Keratinocyte (primary cell): Measurements from ENCODE around the gene RUVBL2. TPM values are rescaled to one million over a fixed set of nuclear protein-coding genes. Genes with fewer than 3 reads are reported as not detected.
A peak's percentile ranks its signal among the peaks of the same experiment; 100 is the strongest.

Experiments
- DNase-seq: peaks from one replicate; pipeline ENCODE4 v3.0.0-alpha.2; 2011; ENCODE audit warnings: low read depth, missing footprints, low spot score
- FAIRE-seq: peaks from 2 replicates; lab custom pipeline; 2011; peaks lifted over from hg19 to GRCh38; lab: Jason Lieb, UNC
- H2AFZ ChIP-seq: 2 replicates; pipeline ENCODE4 v1.6.0; 2012; ENCODE audit warnings: low read length, control low read depth, inconsistent platforms; ENCODE audit not compliant: control insufficient read depth
- H3K27ac ChIP-seq: 2 replicates; pipeline ENCODE4 v1.5.1; 2011; ENCODE audit warnings: low read length; ENCODE audit not compliant: control insufficient read depth, insufficient read depth
- H3K27me3 ChIP-seq: 3 replicates; pipeline ENCODE4 v1.6.0; 2011; ENCODE audit warnings: low read length; ENCODE audit not compliant: control insufficient read depth, insufficient read depth; ENCODE audit errors: extremely low read depth
- H3K36me3 ChIP-seq, 2 experiments: 2 replicates in 1 of 2; 3 replicates in 1 of 2; pipeline ENCODE4 v1.5.1; 2011; ENCODE audit warnings: low read length in 2 of 2, mild to moderate bottlenecking in 1 of 2; ENCODE audit not compliant: control insufficient read depth in 2 of 2, insufficient read depth in 2 of 2; ENCODE audit errors: extremely low read depth in 1 of 2
- H3K4me1 ChIP-seq: 3 replicates; pipeline ENCODE4 v1.5.1; 2011; ENCODE audit warnings: low read length; ENCODE audit not compliant: control insufficient read depth, insufficient read depth; ENCODE audit errors: extremely low read depth
- H3K4me2 ChIP-seq: 3 replicates; pipeline ENCODE4 v1.6.0; 2011; ENCODE audit warnings: low read depth, low read length; ENCODE audit not compliant: control insufficient read depth, insufficient read depth; ENCODE audit errors: extremely low read depth
- H3K4me3 ChIP-seq, 3 experiments: fragments of 200-600 bp in 1 of 3; sonication (generic) in 1 of 3; 2 replicates in 2 of 3; 3 replicates in 1 of 3; pipeline ENCODE4 v1.5.1; 2011 to 2016; ENCODE audit warnings: low read length in 3 of 3, mild to moderate bottlenecking in 3 of 3, control low read depth in 2 of 3, inconsistent platforms in 1 of 3, low read depth in 1 of 3, mixed read lengths in 1 of 3, mixed run types in 1 of 3, moderate library complexity in 1 of 3; ENCODE audit not compliant: control insufficient read depth in 2 of 3, insufficient read depth in 2 of 3; ENCODE audit errors: extremely low read depth in 1 of 3
- H3K79me2 ChIP-seq: 2 replicates; pipeline ENCODE4 v1.6.0; 2012; ENCODE audit warnings: low read length; ENCODE audit not compliant: control insufficient read depth, insufficient read depth
- H3K9ac ChIP-seq: 3 replicates; pipeline ENCODE4 v1.6.0; 2011; ENCODE audit warnings: low read length; ENCODE audit not compliant: control insufficient read depth, insufficient read depth; ENCODE audit errors: extremely low read depth
- H3K9me1 ChIP-seq: 3 replicates; pipeline ENCODE4 v1.6.0; 2011; ENCODE audit warnings: low read length; ENCODE audit not compliant: control insufficient read depth, insufficient read depth; ENCODE audit errors: extremely low read depth
- H3K9me3 ChIP-seq: 2 replicates; pipeline ENCODE4 v1.5.1; 2012; ENCODE audit warnings: low read depth, low read length; ENCODE audit not compliant: control insufficient read depth
- H4K20me1 ChIP-seq: 3 replicates; pipeline ENCODE4 v1.6.0; 2011; ENCODE audit warnings: low read length; ENCODE audit not compliant: control insufficient read depth, insufficient read depth; ENCODE audit errors: extremely low read depth
- CTCF ChIP-seq, 3 experiments: IDR thresholded peaks in 1 of 3; conservative IDR thresholded peaks in 1 of 3; optimal IDR thresholded peaks in 1 of 3; 2 replicates in 2 of 3; 3 replicates in 1 of 3; pipeline versions ENCODE3 to v1.5.1; 2011; ENCODE audit warnings: low read length in 3 of 3, mild to moderate bottlenecking in 3 of 3, moderate library complexity in 2 of 3, control low read depth in 1 of 3, inconsistent platforms in 1 of 3; ENCODE audit not compliant: insufficient read depth in 2 of 3; ENCODE audit errors: extremely low read depth in 1 of 3
- EZH2 ChIP-seq: IDR thresholded peaks from one replicate; pipeline ENCODE4 v1.6.1; 2012; ENCODE audit warnings: inconsistent platforms, mild to moderate bottlenecking, low read length, moderate library complexity
- dilution Hi-C: fragments of 300-500 bp; cut with MboI; formaldehyde crosslinking; loops from one replicate; pipeline ENCODE4 v1.7.0; 2020; ENCODE audit warnings: low sequenced_read_pairs; ENCODE audit not compliant: extremely low pct_ligation_motif_present
- polyA plus RNA-seq, 5 experiments: library from polyadenylated mRNA; depleted of rRNA in 3 of 5; stranded (reverse) in 3 of 5; stranded (forward) in 1 of 5; unstranded in 1 of 5; fragments of >200 nt; gene quantifications; 1 replicate in 1 of 5; 2 replicates in 3 of 5; 3 replicates in 1 of 5; pipeline versions ENCODE4 v1.2.1 to v1.2.3, GENCODE V29; 2011 to 2012; ENCODE audit warnings: missing spikeins in 2 of 5, low read depth in 1 of 5, low replicate concordance in 1 of 5

RUVBL2 gene
- polyA plus RNA-seq, 1 donor (not counting 4 experiments of a cell fraction or from before 2014, with no cell fraction given) = 126 TPM

DNA sequence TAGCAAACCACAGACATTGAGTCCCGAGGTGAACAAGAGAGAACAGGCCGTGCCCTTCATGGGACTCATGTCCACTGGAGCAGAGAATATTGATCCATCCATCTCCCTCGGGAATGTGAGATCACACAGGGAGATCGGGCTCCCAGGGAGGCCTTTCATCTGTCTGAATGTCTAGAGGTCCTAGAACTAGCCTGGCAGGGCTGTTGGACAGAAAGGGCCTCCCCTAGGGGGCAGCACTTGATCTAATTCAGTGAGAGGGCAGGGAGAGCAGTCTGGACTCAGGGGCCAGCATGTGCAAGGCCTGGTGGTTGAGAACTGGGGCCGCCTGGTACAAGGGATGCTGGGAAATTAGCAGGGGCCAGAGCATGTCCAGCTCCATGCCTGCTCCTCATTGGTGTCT is 4.3 kb downstream of the RUVBL2 start:
- Histone ChIP-seq H3K27me3 (no peaks in the 10 kb centered on the region), H3K4me1 (peaks cover 11% of the 10 kb centered on the region), H2AFZ (no peak overlapping the region), H3K79me2 (peaks cover 47% of the 10 kb centered on the region), H3K9me1 (peaks cover 3% of the 10 kb centered on the region), H4K20me1 (no peaks in the 10 kb centered on the region), H3K36me3 (peaks cover 6 to 16% of the 10 kb centered on the region in 2 experiments), H3K27ac (no peak overlapping the region), H3K4me3 (no peak overlapping the region), H3K9ac (no peak overlapping the region), H3K4me2 (no peak overlapping the region), H3K9me3 (no peaks in the 10 kb centered on the region)
- FAIRE-seq = no peak
- TF ChIP-seq CTCF (optimal IDR thresholded peaks at IDR 0.05 in 1 of 3, IDR thresholded peaks at IDR 0.05 in 1 of 3, conservative IDR thresholded peaks at IDR 0.05 in 1 of 3; ENCODE audit: extremely low read depth in 1 of 3, insufficient read depth in 2 of 3, low read length in 3 of 3) (peak; percentile 60 to 72 (median 71)), EZH2 (no peak)
- no peak for DNase-seq
- dilution Hi-C loops = no loop called here

DNA sequence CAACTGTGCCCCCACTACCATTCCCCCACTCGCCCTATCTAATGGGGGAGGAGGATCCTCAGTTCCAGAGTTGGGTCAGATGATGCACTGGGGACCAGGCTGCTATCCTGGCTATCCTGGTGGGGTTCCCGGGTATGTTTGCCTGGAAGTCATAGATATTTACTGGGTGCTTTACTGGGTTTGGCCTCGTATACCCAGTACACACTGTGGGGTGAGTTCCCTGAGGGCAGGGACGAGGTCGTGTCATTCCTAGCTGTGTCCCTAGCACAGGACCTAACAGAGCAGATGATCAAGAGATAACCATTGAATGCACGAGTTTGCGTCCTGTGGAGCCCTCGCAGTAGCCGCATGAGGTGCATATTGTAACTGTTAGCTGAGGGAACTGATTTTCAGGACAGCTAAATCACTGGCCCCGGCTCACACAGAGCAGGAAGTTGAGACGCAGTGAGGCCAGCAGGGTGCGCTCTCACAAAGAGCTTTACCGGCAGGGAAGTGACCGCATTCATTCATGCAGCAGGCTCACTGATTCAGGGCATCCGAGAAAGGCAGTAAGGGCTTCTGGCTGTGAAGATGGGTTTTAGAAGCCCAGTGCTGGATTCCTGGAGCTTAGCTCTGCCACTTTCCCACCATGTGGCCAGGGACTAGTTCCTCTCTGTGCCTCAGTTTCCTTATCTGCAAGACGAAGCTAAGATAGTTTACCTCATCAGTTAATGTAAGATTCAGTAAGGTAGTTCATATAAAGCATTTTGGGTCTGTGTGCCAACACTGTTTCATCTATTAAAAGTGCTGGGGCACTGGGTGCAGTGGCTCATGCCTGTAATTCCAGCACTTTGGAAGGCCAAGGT is 6.0 kb downstream of the RUVBL2 start:
- no peak overlapping the region for H3K27ac ChIP-seq
- no peaks in the 10 kb centered on the region for H4K20me1 ChIP-seq
- dilution Hi-C loops = no loop called here

More for the DNA sequence above, 6.0 kb downstream of the RUVBL2 start:
- H3K9me3 ChIP-seq = no peaks in the 10 kb centered on the region
- DNase-seq (no peak), FAIRE-seq (peak; percentile 51)
- no peaks in the 10 kb centered on the region for H3K27me3 ChIP-seq
- H2AFZ ChIP-seq = no peak overlapping the region
- no peak overlapping the region for H3K9ac ChIP-seq
- H3K4me2 ChIP-seq = no peak overlapping the region
- H3K9me1 ChIP-seq = peaks cover 3% of the 10 kb centered on the region
- H3K79me2 ChIP-seq = peaks cover 36% of the 10 kb centered on the region
- TF ChIP-seq CTCF (optimal IDR thresholded peaks at IDR 0.05 in 1 of 3, IDR thresholded peaks at IDR 0.05 in 1 of 3, conservative IDR thresholded peaks at IDR 0.05 in 1 of 3; ENCODE audit: extremely low read depth in 1 of 3, insufficient read depth in 2 of 3, low read length in 3 of 3) (peak; percentile 81 to 94 (median 88)), EZH2 (no peak)
- peaks cover 16 to 25% of the 10 kb centered on the region in 2 experiments for H3K36me3 ChIP-seq
- H3K4me3 ChIP-seq = no peak overlapping the region
- H3K4me1 ChIP-seq = peaks cover 7% of the 10 kb centered on the region
